WTC11 (cell line): ENCODE measurements around the gene ETS2. TPM values are rescaled to one million over a fixed set of nuclear protein-coding genes. Genes with fewer than 3 reads are reported as not detected.

Experiments
- ATAC-seq: fragments of 200-7000 bp; cut with Tn5 transposase; 2 replicates; pipeline ENCODE4 v1.10.0; 2021; ENCODE audit warnings: mild to moderate bottlenecking, moderate library complexity
- CTCF ChIA-PET: fragments of 300-600 bp; sonication (Branson Sonifier 250); formaldehyde crosslinking; loops from one replicate; lab custom pipeline; 2021; ENCODE audit warnings: antibody characterized with exemption; lab: Charles Lee
- POLR2A ChIA-PET: fragments of 350-600 bp; sonication (Branson Sonifier 250); formaldehyde crosslinking; loops from one replicate; lab custom pipeline; 2021; ENCODE audit warnings: antibody characterized with exemption; lab: Charles Lee
- DNase-seq: peaks from one replicate; pipeline ENCODE4 v3.0.0; 2021; ENCODE audit warnings: low spot score
- H3K27ac Mint-ChIP-seq: 2 replicates; pipeline ENCODE4 v1.8.0; 2021; ENCODE audit warnings: mixed read lengths
- H3K27me3 Mint-ChIP-seq: 2 replicates; pipeline ENCODE4 v1.8.0; 2021; ENCODE audit warnings: low read depth, mild to moderate bottlenecking, moderate library complexity, mixed read lengths
- H3K36me3 Mint-ChIP-seq: 2 replicates; pipeline ENCODE4 v1.8.0; 2021; ENCODE audit warnings: mixed read lengths
- H3K4me1 Mint-ChIP-seq: 2 replicates; pipeline ENCODE4 v1.8.0; 2022; ENCODE audit warnings: mixed read lengths
- H3K4me3 Mint-ChIP-seq: 2 replicates; pipeline ENCODE4 v1.8.0; 2021; ENCODE audit warnings: mild to moderate bottlenecking, moderate library complexity, mixed read lengths
- H3K9me3 Mint-ChIP-seq: 2 replicates; pipeline ENCODE4 v1.8.0; 2021; ENCODE audit warnings: mixed read lengths
- CBFB ChIP-seq: sonication (generic); formaldehyde crosslinking; IDR thresholded peaks from 2 replicates; pipeline ENCODE4 v1.8.1; 2022; ENCODE audit warnings: mild to moderate bottlenecking, low read depth, missing genetic modification reagents
- CREM ChIP-seq: sonication (generic); formaldehyde crosslinking; IDR thresholded peaks from 2 replicates; pipeline ENCODE4 v1.8.1; 2022; ENCODE audit warnings: mild to moderate bottlenecking, missing genetic modification reagents, moderate library complexity
- E2F1 ChIP-seq: sonication (generic); formaldehyde crosslinking; IDR thresholded peaks from 2 replicates; pipeline ENCODE4 v1.8.0; 2022; ENCODE audit warnings: mild to moderate bottlenecking, missing genetic modification reagents
- ESRRA ChIP-seq: sonication (generic); formaldehyde crosslinking; IDR thresholded peaks from 2 replicates; pipeline ENCODE4 v1.8.1; 2022; ENCODE audit warnings: mild to moderate bottlenecking, missing genetic modification reagents, borderline replicate concordance
- GTF2I ChIP-seq: fragments of 250-450 bp; sonication (Bioruptor Pico); conservative IDR thresholded peaks from 2 replicates; pipeline ENCODE4 v1.4.0; 2021; ENCODE audit warnings: mild to moderate bottlenecking
- KAT7 ChIP-seq: sonication (generic); formaldehyde crosslinking; IDR thresholded peaks from 2 replicates; pipeline ENCODE4 v1.8.1; 2023; ENCODE audit warnings: missing genetic modification reagents, mild to moderate bottlenecking, borderline replicate concordance
- MLX ChIP-seq: sonication (generic); formaldehyde crosslinking; IDR thresholded peaks from 2 replicates; pipeline ENCODE4 v1.8.1; 2023; ENCODE audit warnings: mild to moderate bottlenecking, missing genetic modification reagents, moderate library complexity
- NFYB ChIP-seq: sonication (generic); formaldehyde crosslinking; conservative IDR thresholded peaks from 2 replicates; pipeline ENCODE4 v1.8.0; 2022; ENCODE audit warnings: low read depth, missing genetic modification reagents
- ZNF138 ChIP-seq: sonication (generic); formaldehyde crosslinking; conservative IDR thresholded peaks from 2 replicates; pipeline ENCODE4 v1.8.1; 2022; ENCODE audit warnings: mild to moderate bottlenecking, moderate library complexity, missing genetic modification reagents
- ZNF219 ChIP-seq: sonication (generic); formaldehyde crosslinking; IDR thresholded peaks from 2 replicates; pipeline ENCODE4 v1.8.0; 2023; ENCODE audit warnings: missing genetic modification reagents, mild to moderate bottlenecking, borderline replicate concordance
- ZNF317 ChIP-seq: sonication (generic); formaldehyde crosslinking; IDR thresholded peaks from 2 replicates; pipeline ENCODE4 v1.8.1; 2023; ENCODE audit warnings: low read depth, mild to moderate bottlenecking, moderate library complexity, missing genetic modification reagents, borderline replicate concordance
- ZNF423 ChIP-seq: fragments of 250-450 bp; sonication (Bioruptor Pico); IDR thresholded peaks from 2 replicates; pipeline ENCODE4 v2.1.2; 2022; ENCODE audit warnings: mild to moderate bottlenecking, moderate library complexity
- total RNA-seq: library from RNA; stranded (reverse); gene quantifications from 3 replicates; pipeline ENCODE4 v1.2.3, GENCODE V29; 2021
- TF ChIP-seq, protein P1 (sequence below): sonication (generic); formaldehyde crosslinking; conservative IDR thresholded peaks from 2 replicates; pipeline ENCODE4 v1.8.1; 2023; ENCODE audit warnings: mild to moderate bottlenecking, low read depth, missing genetic modification reagents, moderate library complexity
- TF ChIP-seq, protein P2 (sequence below): fragments of 200-600 bp; IDR thresholded peaks from 2 replicates; pipeline ENCODE4 v1.8.0; 2022; ENCODE audit warnings: antibody characterized with exemption
- TF ChIP-seq, protein P3 (sequence below): sonication (generic); formaldehyde crosslinking; IDR thresholded peaks from 2 replicates; pipeline ENCODE4 v1.8.0; 2023; ENCODE audit warnings: missing genetic modification reagents

The ETS2 gene
- total RNA-seq, 1 experiment from 2014 or later, result 56.4 TPM

DNA sequence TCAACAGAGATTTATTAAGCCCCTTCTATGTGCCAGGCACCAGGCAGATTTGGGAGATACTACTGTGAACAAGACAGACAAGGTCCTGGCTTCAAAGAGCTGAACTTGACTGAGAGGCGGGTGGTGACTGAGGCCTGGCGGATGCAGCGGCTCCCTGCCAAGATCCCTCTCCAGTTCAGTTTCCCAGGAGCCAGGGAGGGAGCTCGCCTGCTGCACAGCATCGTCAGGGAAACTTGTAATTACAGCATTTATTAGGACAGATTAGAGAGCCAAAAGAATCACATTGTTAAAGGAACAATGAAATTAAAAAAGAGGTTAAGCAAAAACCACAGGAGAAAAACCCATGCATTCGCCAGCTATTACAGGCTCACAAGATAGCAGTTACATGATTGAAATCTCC is 55.3 kb downstream of the ETS2 start:
- no peak overlapping the region for H3K4me3 Mint-ChIP-seq
- TF ChIP-seq GTF2I (CRISPR knock-in tag), result no peak
- no peak for TF ChIP-seq ZNF317 (CRISPR knock-in tag)
- no peak for TF ChIP-seq NFYB
- TF ChIP-seq, protein P1, sequence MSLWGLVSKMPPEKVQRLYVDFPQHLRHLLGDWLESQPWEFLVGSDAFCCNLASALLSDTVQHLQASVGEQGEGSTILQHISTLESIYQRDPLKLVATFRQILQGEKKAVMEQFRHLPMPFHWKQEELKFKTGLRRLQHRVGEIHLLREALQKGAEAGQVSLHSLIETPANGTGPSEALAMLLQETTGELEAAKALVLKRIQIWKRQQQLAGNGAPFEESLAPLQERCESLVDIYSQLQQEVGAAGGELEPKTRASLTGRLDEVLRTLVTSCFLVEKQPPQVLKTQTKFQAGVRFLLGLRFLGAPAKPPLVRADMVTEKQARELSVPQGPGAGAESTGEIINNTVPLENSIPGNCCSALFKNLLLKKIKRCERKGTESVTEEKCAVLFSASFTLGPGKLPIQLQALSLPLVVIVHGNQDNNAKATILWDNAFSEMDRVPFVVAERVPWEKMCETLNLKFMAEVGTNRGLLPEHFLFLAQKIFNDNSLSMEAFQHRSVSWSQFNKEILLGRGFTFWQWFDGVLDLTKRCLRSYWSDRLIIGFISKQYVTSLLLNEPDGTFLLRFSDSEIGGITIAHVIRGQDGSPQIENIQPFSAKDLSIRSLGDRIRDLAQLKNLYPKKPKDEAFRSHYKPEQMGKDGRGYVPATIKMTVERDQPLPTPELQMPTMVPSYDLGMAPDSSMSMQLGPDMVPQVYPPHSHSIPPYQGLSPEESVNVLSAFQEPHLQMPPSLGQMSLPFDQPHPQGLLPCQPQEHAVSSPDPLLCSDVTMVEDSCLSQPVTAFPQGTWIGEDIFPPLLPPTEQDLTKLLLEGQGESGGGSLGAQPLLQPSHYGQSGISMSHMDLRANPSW, result no peak
- peaks cover 8% of the 10 kb centered on the region for H3K4me1 Mint-ChIP-seq
- ATAC-seq (no peak), DNase-seq (no peak)
- H3K36me3 Mint-ChIP-seq, result no peaks in the 10 kb centered on the region
- ChIA-PET POLR2A (no interaction called here), CTCF (no interaction called here)
- H3K27me3 Mint-ChIP-seq, result no peaks in the 10 kb centered on the region
- peaks cover 7% of the 10 kb centered on the region; the same call in 1 of the 2 replicates for H3K9me3 Mint-ChIP-seq
- no peak overlapping the region for H3K27ac Mint-ChIP-seq

DNA sequence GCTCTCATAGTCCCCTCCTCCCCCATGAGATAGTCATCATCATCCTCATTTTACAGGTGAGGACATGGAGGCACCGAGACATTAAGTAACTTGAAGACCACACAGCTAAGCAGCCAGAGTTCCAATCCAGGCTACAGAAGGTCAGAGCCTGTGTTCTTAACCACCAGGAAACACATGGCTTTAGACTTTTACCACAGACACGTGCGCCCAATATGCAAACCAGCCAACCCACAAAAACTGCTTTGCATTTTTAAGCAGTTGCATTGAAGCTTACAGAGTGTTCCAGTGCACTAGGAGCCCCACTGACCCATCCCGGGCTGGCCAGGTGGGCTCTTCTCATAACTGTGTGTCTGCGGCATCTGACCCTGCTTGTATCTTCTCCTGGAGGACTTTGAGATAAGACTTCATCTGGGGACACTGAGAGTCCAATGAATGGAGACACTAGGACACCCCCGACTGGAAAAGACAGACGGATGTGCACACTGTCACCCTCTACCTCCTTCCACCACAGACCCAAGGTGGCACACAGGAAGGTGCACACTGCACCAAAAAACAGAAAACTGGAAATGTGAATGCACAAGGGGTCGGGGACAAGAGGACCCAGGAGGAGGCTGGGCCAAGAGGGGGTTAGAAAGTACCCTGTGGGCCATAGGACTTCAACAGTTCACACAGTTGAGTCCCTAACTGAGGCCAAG is 56.4 kb downstream of the ETS2 start:
- Mint-ChIP-seq H3K36me3 (no peaks in the 10 kb centered on the region), H3K27me3 (no peaks in the 10 kb centered on the region), H3K4me3 (no peak overlapping the region), H3K4me1 (peaks cover 8% of the 10 kb centered on the region), H3K9me3 (peaks cover 11% of the 10 kb centered on the region; the same call in 1 of the 2 replicates), H3K27ac (no peak overlapping the region)
- ChIA-PET CTCF (no interaction called here), POLR2A (no interaction called here)
- no peak for DNase-seq
- no peak for ATAC-seq
- no peak for TF ChIP-seq E2F1

DNA sequence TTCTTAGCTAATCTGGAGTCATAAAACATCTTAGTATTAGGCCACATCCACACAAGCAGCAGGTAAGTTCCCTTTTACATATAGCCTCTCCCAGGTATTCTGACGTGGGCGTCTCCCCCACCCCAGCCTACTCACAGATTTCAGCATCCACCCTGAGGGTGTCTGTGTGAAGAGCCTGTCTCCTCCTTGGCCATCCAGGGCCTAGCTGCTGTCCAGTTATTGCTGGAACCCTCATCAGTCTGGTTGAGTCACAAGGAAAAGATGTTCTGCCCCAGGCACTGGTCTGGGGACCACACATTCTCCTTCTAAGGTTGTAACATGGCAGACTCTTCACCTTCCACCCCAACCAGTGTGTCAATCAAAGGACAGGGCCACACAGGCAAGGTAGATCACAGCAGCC is 57.6 kb downstream of the ETS2 start:
- TF ChIP-seq CBFB (CRISPR knock-in tag), result no peak
- no peak for TF ChIP-seq ZNF138 (CRISPR knock-in tag)
- TF ChIP-seq ESRRA (CRISPR knock-in tag), result no peak
- TF ChIP-seq ZNF423, result no peak
- no peak for TF ChIP-seq CREM
- no peak for TF ChIP-seq NFYB
- TF ChIP-seq MLX (CRISPR knock-in tag), result no peak
- TF ChIP-seq, protein P2, sequence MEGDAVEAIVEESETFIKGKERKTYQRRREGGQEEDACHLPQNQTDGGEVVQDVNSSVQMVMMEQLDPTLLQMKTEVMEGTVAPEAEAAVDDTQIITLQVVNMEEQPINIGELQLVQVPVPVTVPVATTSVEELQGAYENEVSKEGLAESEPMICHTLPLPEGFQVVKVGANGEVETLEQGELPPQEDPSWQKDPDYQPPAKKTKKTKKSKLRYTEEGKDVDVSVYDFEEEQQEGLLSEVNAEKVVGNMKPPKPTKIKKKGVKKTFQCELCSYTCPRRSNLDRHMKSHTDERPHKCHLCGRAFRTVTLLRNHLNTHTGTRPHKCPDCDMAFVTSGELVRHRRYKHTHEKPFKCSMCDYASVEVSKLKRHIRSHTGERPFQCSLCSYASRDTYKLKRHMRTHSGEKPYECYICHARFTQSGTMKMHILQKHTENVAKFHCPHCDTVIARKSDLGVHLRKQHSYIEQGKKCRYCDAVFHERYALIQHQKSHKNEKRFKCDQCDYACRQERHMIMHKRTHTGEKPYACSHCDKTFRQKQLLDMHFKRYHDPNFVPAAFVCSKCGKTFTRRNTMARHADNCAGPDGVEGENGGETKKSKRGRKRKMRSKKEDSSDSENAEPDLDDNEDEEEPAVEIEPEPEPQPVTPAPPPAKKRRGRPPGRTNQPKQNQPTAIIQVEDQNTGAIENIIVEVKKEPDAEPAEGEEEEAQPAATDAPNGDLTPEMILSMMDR, result no peak
- TF ChIP-seq ZNF219 (CRISPR knock-in tag), result no peak
- TF ChIP-seq, protein P3, sequence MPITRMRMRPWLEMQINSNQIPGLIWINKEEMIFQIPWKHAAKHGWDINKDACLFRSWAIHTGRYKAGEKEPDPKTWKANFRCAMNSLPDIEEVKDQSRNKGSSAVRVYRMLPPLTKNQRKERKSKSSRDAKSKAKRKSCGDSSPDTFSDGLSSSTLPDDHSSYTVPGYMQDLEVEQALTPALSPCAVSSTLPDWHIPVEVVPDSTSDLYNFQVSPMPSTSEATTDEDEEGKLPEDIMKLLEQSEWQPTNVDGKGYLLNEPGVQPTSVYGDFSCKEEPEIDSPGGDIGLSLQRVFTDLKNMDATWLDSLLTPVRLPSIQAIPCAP (CRISPR knock-in tag), result no peak
- no peak for TF ChIP-seq KAT7 (CRISPR knock-in tag)
- POLR2A ChIA-PET, result no interaction called here
- H3K27ac Mint-ChIP-seq, result no peak overlapping the region

More for the DNA sequence above, 57.6 kb downstream of the ETS2 start:
- Mint-ChIP-seq H3K36me3 (no peaks in the 10 kb centered on the region), H3K9me3 (peaks cover 17% of the 10 kb centered on the region), H3K4me3 (no peak overlapping the region), H3K4me1 (peaks cover 8% of the 10 kb centered on the region), H3K27me3 (no peaks in the 10 kb centered on the region)
- no peak for ATAC-seq
- CTCF ChIA-PET, result no interaction called here
- no peak for DNase-seq
